ENCODE data around the gene GREB1. TPM values are rescaled to one million over a fixed set of nuclear protein-coding genes. Genes with fewer than 3 reads are reported as not detected.
A peak's percentile ranks its signal among the peaks of the same experiment; 100 is the strongest.

The GREB1 gene
- total and polyA plus RNA-seq, 2 of the 13 experiments (the other 11 are each of a cell fraction or from before 2014, with no cell fraction given): 31.3 to 61.2 TPM

GRCh38 chr2:11669454-11670291, 135.8 kb downstream of the GREB1 start, which contains the start of gene NTSR2 (continued):
- TF ChIP-seq, protein P1, sequence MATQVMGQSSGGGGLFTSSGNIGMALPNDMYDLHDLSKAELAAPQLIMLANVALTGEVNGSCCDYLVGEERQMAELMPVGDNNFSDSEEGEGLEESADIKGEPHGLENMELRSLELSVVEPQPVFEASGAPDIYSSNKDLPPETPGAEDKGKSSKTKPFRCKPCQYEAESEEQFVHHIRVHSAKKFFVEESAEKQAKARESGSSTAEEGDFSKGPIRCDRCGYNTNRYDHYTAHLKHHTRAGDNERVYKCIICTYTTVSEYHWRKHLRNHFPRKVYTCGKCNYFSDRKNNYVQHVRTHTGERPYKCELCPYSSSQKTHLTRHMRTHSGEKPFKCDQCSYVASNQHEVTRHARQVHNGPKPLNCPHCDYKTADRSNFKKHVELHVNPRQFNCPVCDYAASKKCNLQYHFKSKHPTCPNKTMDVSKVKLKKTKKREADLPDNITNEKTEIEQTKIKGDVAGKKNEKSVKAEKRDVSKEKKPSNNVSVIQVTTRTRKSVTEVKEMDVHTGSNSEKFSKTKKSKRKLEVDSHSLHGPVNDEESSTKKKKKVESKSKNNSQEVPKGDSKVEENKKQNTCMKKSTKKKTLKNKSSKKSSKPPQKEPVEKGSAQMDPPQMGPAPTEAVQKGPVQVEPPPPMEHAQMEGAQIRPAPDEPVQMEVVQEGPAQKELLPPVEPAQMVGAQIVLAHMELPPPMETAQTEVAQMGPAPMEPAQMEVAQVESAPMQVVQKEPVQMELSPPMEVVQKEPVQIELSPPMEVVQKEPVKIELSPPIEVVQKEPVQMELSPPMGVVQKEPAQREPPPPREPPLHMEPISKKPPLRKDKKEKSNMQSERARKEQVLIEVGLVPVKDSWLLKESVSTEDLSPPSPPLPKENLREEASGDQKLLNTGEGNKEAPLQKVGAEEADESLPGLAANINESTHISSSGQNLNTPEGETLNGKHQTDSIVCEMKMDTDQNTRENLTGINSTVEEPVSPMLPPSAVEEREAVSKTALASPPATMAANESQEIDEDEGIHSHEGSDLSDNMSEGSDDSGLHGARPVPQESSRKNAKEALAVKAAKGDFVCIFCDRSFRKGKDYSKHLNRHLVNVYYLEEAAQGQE (IDR thresholded peaks at IDR 0.05; ENCODE audit: borderline replicate concordance in 1 of 2, low read depth in 1 of 2, low read length in 2 of 2): peak in 1 of 2 experiments; percentile 100
- TF ChIP-seq ZBTB42 (CRISPR knock-in tag; IDR thresholded peaks at IDR 0.05): peak; percentile 96
- TF ChIP-seq, protein P2, sequence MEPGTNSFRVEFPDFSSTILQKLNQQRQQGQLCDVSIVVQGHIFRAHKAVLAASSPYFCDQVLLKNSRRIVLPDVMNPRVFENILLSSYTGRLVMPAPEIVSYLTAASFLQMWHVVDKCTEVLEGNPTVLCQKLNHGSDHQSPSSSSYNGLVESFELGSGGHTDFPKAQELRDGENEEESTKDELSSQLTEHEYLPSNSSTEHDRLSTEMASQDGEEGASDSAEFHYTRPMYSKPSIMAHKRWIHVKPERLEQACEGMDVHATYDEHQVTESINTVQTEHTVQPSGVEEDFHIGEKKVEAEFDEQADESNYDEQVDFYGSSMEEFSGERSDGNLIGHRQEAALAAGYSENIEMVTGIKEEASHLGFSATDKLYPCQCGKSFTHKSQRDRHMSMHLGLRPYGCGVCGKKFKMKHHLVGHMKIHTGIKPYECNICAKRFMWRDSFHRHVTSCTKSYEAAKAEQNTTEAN (CRISPR knock-in tag; conservative IDR thresholded peaks at IDR 0.05): peak; percentile 98
- TF ChIP-seq, protein P3, sequence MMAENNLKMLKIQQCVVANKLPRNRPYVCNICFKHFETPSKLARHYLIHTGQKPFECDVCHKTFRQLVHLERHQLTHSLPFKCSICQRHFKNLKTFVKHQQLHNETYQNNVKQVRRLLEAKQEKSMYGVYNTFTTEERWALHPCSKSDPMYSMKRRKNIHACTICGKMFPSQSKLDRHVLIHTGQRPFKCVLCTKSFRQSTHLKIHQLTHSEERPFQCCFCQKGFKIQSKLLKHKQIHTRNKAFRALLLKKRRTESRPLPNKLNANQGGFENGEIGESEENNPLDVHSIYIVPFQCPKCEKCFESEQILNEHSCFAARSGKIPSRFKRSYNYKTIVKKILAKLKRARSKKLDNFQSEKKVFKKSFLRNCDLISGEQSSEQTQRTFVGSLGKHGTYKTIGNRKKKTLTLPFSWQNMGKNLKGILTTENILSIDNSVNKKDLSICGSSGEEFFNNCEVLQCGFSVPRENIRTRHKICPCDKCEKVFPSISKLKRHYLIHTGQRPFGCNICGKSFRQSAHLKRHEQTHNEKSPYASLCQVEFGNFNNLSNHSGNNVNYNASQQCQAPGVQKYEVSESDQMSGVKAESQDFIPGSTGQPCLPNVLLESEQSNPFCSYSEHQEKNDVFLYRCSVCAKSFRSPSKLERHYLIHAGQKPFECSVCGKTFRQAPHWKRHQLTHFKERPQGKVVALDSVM (CRISPR knock-in tag; IDR thresholded peaks at IDR 0.05): peak; percentile 56; the same call in 1 of the 2 replicates
- TF ChIP-seq NFYB (CRISPR knock-in tag; IDR thresholded peaks at IDR 0.05): peak; percentile 50; the same call in 1 of the 2 replicates
- TF ChIP-seq, protein P4, sequence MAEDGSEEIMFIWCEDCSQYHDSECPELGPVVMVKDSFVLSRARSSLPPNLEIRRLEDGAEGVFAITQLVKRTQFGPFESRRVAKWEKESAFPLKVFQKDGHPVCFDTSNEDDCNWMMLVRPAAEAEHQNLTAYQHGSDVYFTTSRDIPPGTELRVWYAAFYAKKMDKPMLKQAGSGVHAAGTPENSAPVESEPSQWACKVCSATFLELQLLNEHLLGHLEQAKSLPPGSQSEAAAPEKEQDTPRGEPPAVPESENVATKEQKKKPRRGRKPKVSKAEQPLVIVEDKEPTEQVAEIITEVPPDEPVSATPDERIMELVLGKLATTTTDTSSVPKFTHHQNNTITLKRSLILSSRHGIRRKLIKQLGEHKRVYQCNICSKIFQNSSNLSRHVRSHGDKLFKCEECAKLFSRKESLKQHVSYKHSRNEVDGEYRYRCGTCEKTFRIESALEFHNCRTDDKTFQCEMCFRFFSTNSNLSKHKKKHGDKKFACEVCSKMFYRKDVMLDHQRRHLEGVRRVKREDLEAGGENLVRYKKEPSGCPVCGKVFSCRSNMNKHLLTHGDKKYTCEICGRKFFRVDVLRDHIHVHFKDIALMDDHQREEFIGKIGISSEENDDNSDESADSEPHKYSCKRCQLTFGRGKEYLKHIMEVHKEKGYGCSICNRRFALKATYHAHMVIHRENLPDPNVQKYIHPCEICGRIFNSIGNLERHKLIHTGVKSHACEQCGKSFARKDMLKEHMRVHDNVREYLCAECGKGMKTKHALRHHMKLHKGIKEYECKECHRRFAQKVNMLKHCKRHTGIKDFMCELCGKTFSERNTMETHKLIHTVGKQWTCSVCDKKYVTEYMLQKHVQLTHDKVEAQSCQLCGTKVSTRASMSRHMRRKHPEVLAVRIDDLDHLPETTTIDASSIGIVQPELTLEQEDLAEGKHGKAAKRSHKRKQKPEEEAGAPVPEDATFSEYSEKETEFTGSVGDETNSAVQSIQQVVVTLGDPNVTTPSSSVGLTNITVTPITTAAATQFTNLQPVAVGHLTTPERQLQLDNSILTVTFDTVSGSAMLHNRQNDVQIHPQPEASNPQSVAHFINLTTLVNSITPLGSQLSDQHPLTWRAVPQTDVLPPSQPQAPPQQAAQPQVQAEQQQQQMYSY (CRISPR knock-in tag; IDR thresholded peaks at IDR 0.05): peak; percentile 84
- peak; percentile 100 for TF ChIP-seq ARNT2 (CRISPR knock-in tag; IDR thresholded peaks at IDR 0.05; ENCODE audit: low read depth)
- TF ChIP-seq KLF6 (CRISPR knock-in tag; IDR thresholded peaks at IDR 0.05): peak; percentile 100
- peak; percentile 82 for TF ChIP-seq EHMT2 (IDR thresholded peaks at IDR 0.05; ENCODE audit: borderline replicate concordance, low read depth, low read length)
- TF ChIP-seq, protein P5, sequence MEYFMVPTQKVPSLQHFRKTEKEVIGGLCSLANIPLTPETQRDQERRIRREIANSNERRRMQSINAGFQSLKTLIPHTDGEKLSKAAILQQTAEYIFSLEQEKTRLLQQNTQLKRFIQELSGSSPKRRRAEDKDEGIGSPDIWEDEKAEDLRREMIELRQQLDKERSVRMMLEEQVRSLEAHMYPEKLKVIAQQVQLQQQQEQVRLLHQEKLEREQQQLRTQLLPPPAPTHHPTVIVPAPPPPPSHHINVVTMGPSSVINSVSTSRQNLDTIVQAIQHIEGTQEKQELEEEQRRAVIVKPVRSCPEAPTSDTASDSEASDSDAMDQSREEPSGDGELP (IDR thresholded peaks at IDR 0.05; ENCODE audit: borderline replicate concordance, low read depth): peak; percentile 79; the same call in 1 of the 2 replicates
- TF ChIP-seq FOXA1 (IDR thresholded peaks at IDR 0.05): no peak
- TF ChIP-seq FOXA1 (CRISPR knock-in tag; IDR thresholded peaks at IDR 0.05): peak; percentile 22; the same call in 1 of the 2 replicates
- TF ChIP-seq NKX3-1 (CRISPR knock-in tag; IDR thresholded peaks at IDR 0.05): peak; percentile 99
- TF ChIP-seq IKZF1 (IDR thresholded peaks at IDR 0.05): no peak
- TF ChIP-seq ZNF879 (CRISPR knock-in tag; IDR thresholded peaks at IDR 0.05): peak; percentile 94
- TF ChIP-seq ZFP82 (CRISPR knock-in tag; IDR thresholded peaks at IDR 0.05; ENCODE audit: borderline replicate concordance): peak; percentile 88; the same call in 1 of the 2 replicates
- peak; percentile 57 for TF ChIP-seq AGO1 (IDR thresholded peaks at IDR 0.05; ENCODE audit: low read depth, low read length, poor library complexity, severe bottlenecking)

All from HepG2 (cell line).